Loucy (cell line): Measurements from ENCODE around the gene NLGN1.

Source experiments
- H2AFZ ChIP-seq: fragments of 200-600 bp; sonication (generic); 2 replicates; pipeline ENCODE4 v1.6.0; 2016; ENCODE audit warnings: antibody characterized with exemption, mild to moderate bottlenecking, low read length, moderate library complexity
- H3F3A ChIP-seq: fragments of 200-600 bp; 2 replicates; pipeline ENCODE4 v1.6.0; 2016; ENCODE audit warnings: antibody characterized with exemption, low read depth, mild to moderate bottlenecking
- H3K27me3 ChIP-seq: fragments of 200-600 bp; sonication (generic); 2 replicates; pipeline ENCODE4 v1.6.1; 2014; ENCODE audit warnings: low read length, mild to moderate bottlenecking; ENCODE audit not compliant: insufficient read depth, poor library complexity, severe bottlenecking
- H3K36me3 ChIP-seq: fragments of 200-600 bp; sonication (generic); 2 replicates; pipeline ENCODE4 v1.6.1; 2016; ENCODE audit warnings: low read length; ENCODE audit not compliant: insufficient read depth
- H3K4me1 ChIP-seq: fragments of 200-600 bp; sonication (generic); 2 replicates; pipeline ENCODE4 v1.5.1; 2014; ENCODE audit warnings: low read length, mild to moderate bottlenecking; ENCODE audit not compliant: insufficient read depth, poor library complexity, severe bottlenecking
- H3K4me2 ChIP-seq: fragments of 200-600 bp; sonication (generic); 2 replicates; pipeline ENCODE4 v1.6.0; 2014; ENCODE audit warnings: antibody characterized with exemption, low read length, low read depth, mild to moderate bottlenecking; ENCODE audit not compliant: poor library complexity, severe bottlenecking
- H3K4me3 ChIP-seq: fragments of 200-600 bp; sonication (generic); 2 replicates; pipeline ENCODE4 v1.5.1; 2014; ENCODE audit warnings: low read length, mild to moderate bottlenecking, mixed read lengths; ENCODE audit not compliant: poor library complexity, severe bottlenecking
- H3K79me2 ChIP-seq: fragments of 200-600 bp; sonication (generic); 2 replicates; pipeline ENCODE4 v1.6.1; 2014; ENCODE audit warnings: low read length; ENCODE audit not compliant: insufficient read depth
- H3K9ac ChIP-seq: fragments of 200-600 bp; sonication (generic); 2 replicates; pipeline ENCODE4 v1.6.0; 2014; ENCODE audit warnings: mild to moderate bottlenecking, low read depth, low read length, moderate library complexity; ENCODE audit not compliant: poor library complexity, severe bottlenecking
- H3K9me2 ChIP-seq: fragments of 200-600 bp; sonication (generic); replicated peaks from 2 replicates; pipeline ENCODE4 v1.6.1; 2016; ENCODE audit warnings: low read depth, low read length, mixed read lengths
- H3K9me3 ChIP-seq: fragments of 200-600 bp; sonication (generic); 2 replicates; pipeline ENCODE4 v1.6.1; 2014; ENCODE audit warnings: mild to moderate bottlenecking, antibody characterized with exemption, low read length, low read depth; ENCODE audit not compliant: insufficient read depth
- H4K20me1 ChIP-seq: fragments of 200-600 bp; sonication (generic); 2 replicates; pipeline ENCODE4 v1.6.0; 2014; ENCODE audit warnings: antibody characterized with exemption, low read length, mild to moderate bottlenecking; ENCODE audit not compliant: insufficient read depth, poor library complexity, severe bottlenecking
- CTCF ChIP-seq: fragments of 200-600 bp; sonication (generic); conservative IDR thresholded peaks from 2 replicates; pipeline ENCODE4 v1.5.1; 2014; ENCODE audit warnings: mild to moderate bottlenecking, antibody characterized with exemption, low read length
- EZH2phosphoT487 ChIP-seq: fragments of 200-600 bp; IDR thresholded peaks from 2 replicates; pipeline ENCODE4 v1.6.1; 2018; ENCODE audit warnings: antibody characterized with exemption, mild to moderate bottlenecking, moderate library complexity, borderline replicate concordance

NLGN1 gene

GRCh38 chr3:173938616-173939015 is 541.1 kb downstream of the NLGN1 start:
- Histone ChIP-seq H3K27me3 (no peaks in the 10 kb centered on the region), H3F3A (no peaks in the 10 kb centered on the region), H3K9me3 (no peaks in the 10 kb centered on the region), H3K4me3 (no peak overlapping the region), H3K36me3 (no peaks in the 10 kb centered on the region), H4K20me1 (no peaks in the 10 kb centered on the region), H3K9me2 (no peaks in the 10 kb centered on the region), H3K4me2 (no peak overlapping the region), H2AFZ (no peak overlapping the region), H3K79me2 (no peaks in the 10 kb centered on the region), H3K4me1 (no peaks in the 10 kb centered on the region), H3K9ac (no peak overlapping the region)
- no peak for TF ChIP-seq CTCF
- no peak for TF ChIP-seq EZH2phosphoT487

- Histone ChIP-seq H3F3A (no peaks in the 10 kb centered on the region), H2AFZ (no peak overlapping the region), H3K9me2 (no peaks in the 10 kb centered on the region), H4K20me1 (no peaks in the 10 kb centered on the region), H3K9me3 (no peaks in the 10 kb centered on the region), H3K36me3 (no peaks in the 10 kb centered on the region), H3K4me3 (no peak overlapping the region), H3K4me2 (no peak overlapping the region), H3K27me3 (no peaks in the 10 kb centered on the region), H3K9ac (no peak overlapping the region), H3K79me2 (no peaks in the 10 kb centered on the region), H3K4me1 (no peaks in the 10 kb centered on the region)
- TF ChIP-seq CTCF (no peak), EZH2phosphoT487 (no peak)
Observed at GRCh38 chr3:173939331-173939730, 541.8 kb downstream of the NLGN1 start.

- Histone ChIP-seq H3K27me3 (no peaks in the 10 kb centered on the region), H3K79me2 (no peaks in the 10 kb centered on the region)
Observed at GRCh38 chr3:173943264-173943663, 545.7 kb downstream of the NLGN1 start.

More at GRCh38 chr3:173943264-173943663, 545.7 kb downstream of the NLGN1 start:
- Histone ChIP-seq H3K4me3 (no peak overlapping the region), H2AFZ (no peak overlapping the region), H3K9ac (no peak overlapping the region), H3K9me2 (no peaks in the 10 kb centered on the region), H3K4me2 (no peak overlapping the region), H3K9me3 (no peaks in the 10 kb centered on the region), H3K4me1 (no peaks in the 10 kb centered on the region), H3F3A (no peaks in the 10 kb centered on the region), H4K20me1 (no peaks in the 10 kb centered on the region), H3K36me3 (no peaks in the 10 kb centered on the region)
- TF ChIP-seq EZH2phosphoT487 (no peak), CTCF (no peak)
